Vagina (tissue), 2 donors: ENCODE results near the gene TRABD2B. TPM values are rescaled to one million over a fixed set of nuclear protein-coding genes. Genes with fewer than 3 reads are reported as not detected.
A peak's percentile ranks its signal among the peaks of the same experiment; 100 is the strongest.

Experiments used
- DNase-seq, 2 donors: peaks; one replicate each; pipeline ENCODE4 v3.0.0-alpha.2; 2017; ENCODE audit errors: extremely low spot score in 2 of 2
- H3K27ac ChIP-seq: fragments of 200-600 bp; sonication (generic); one replicate; pipeline ENCODE4 v1.5.1; 2019
- H3K27me3 ChIP-seq: fragments of 200-600 bp; sonication (generic); one replicate; pipeline ENCODE4 v1.5.1; 2019
- H3K36me3 ChIP-seq, 2 donors: fragments of 200-600 bp; sonication (generic); one replicate each; pipeline ENCODE4 v1.5.1; 2017 to 2019
- H3K4me1 ChIP-seq: fragments of 200-600 bp; sonication (generic); one replicate; pipeline ENCODE4 v1.5.1; 2019
- H3K4me3 ChIP-seq, 2 donors: fragments of 200-600 bp; sonication (generic); 1 replicate in 1 of 2; 2 replicates in 1 of 2; pipeline ENCODE4 v1.5.1; 2016 to 2019
- H3K9me3 ChIP-seq: fragments of 200-600 bp; sonication (generic); one replicate; pipeline ENCODE4 v1.5.1; 2019
- POLR2A ChIP-seq, 2 donors: fragments of 450-650 bp; IDR thresholded peaks; one replicate each; pipeline ENCODE4 v1.6.1; 2017; ENCODE audit warnings: antibody characterized with exemption in 2 of 2, mild to moderate bottlenecking in 2 of 2, moderate library complexity in 2 of 2
- POLR2AphosphoS5 ChIP-seq, 2 donors: sonication (generic); formaldehyde crosslinking; IDR thresholded peaks; one replicate each; pipeline ENCODE4 v1.9.0; 2017; ENCODE audit warnings: antibody characterized with exemption in 2 of 2, mild to moderate bottlenecking in 2 of 2, low read depth in 1 of 2; ENCODE audit not compliant: insufficient read depth in 1 of 2
- intact Hi-C: fragments of 100-400 bp; cut with DNase I; formaldehyde crosslinking; loops from one replicate; pipeline ENCODE4 v1.15.1; 2023
- total RNA-seq: library from RNA; depleted of rRNA; stranded (reverse); fragments of >200 nt; gene quantifications from one replicate; pipeline ENCODE4 v1.2.3, GENCODE V29; 2016
- TF ChIP-seq, protein P1 (sequence below), 3 experiments: fragments of 450-650 bp in 2 of 3; fragments of 200-600 bp in 1 of 3; sonication (generic) in 1 of 3; IDR thresholded peaks; one replicate each; pipeline ENCODE4 v1.5.1; 2017 to 2019; ENCODE audit warnings: antibody characterized with exemption in 3 of 3, mild to moderate bottlenecking in 2 of 3, moderate library complexity in 2 of 3

The TRABD2B gene
- total RNA-seq, 1 donor from 2014 or later = 5.6 TPM

DNA sequence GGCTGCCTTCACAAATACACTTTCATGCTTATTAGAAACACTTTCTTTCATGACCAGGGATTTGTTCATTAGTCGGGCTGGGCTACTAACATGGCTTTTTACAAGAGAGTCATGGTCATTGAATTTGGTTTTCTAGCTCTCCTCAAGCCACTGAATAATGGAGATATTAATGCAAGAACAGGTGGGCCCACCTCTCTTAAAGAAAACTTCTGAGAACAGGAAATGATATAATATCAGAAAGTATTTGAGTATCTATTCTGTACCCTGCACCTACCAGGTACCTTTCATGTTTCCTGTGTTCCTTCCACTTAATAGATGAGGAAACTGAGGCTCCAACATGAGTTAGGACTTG, 90.0 kb downstream of the TRABD2B start:
- no peaks in the 10 kb centered on the region for H3K36me3 ChIP-seq
- no peak overlapping the region for H3K4me3 ChIP-seq
- no peaks in the 10 kb centered on the region for H3K9me3 ChIP-seq
- H3K27ac ChIP-seq = no peak overlapping the region
- intact Hi-C loops = no loop called here
- DNase-seq = no peak
- no peaks in the 10 kb centered on the region for H3K4me1 ChIP-seq
- no peaks in the 10 kb centered on the region for H3K27me3 ChIP-seq
- TF ChIP-seq, protein P1, sequence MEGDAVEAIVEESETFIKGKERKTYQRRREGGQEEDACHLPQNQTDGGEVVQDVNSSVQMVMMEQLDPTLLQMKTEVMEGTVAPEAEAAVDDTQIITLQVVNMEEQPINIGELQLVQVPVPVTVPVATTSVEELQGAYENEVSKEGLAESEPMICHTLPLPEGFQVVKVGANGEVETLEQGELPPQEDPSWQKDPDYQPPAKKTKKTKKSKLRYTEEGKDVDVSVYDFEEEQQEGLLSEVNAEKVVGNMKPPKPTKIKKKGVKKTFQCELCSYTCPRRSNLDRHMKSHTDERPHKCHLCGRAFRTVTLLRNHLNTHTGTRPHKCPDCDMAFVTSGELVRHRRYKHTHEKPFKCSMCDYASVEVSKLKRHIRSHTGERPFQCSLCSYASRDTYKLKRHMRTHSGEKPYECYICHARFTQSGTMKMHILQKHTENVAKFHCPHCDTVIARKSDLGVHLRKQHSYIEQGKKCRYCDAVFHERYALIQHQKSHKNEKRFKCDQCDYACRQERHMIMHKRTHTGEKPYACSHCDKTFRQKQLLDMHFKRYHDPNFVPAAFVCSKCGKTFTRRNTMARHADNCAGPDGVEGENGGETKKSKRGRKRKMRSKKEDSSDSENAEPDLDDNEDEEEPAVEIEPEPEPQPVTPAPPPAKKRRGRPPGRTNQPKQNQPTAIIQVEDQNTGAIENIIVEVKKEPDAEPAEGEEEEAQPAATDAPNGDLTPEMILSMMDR (IDR thresholded peaks at IDR 0.05) = no peak
- TF ChIP-seq POLR2A (IDR thresholded peaks at IDR 0.05) (no peak), POLR2AphosphoS5 (IDR thresholded peaks at IDR 0.05; ENCODE audit: insufficient read depth in 1 of 2, low read depth in 1 of 2) (no peak)

DNA sequence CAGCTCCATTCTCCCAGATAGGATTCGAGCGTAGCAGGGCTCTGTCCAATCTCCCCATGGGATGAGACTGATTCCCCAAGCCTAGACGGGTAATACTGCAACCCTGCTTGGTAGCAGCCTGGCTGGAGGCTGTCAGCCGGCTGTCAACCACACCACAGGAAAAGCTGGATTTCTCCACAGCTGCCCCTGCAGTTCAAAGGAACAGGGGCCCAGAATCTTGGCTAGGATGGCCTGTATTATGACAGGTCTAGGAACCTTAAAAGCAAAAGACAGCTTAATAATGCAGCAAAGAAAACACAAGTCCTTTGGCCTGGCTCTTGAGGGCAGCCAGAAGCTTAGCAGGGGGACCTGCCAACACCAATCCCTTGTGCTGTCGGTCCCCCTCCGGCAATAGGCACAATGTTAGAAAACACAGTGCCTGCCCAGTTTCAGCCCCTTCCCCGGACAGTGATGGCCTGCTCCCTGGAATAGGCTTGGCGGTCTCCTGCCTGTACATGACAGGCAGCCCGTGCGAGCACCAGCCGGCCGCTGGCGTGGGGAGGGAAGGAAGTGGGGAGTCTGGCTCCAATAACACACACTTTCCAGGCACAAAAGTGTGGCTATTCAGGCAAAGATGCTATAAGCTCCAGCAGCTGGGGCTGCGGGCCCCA, 90.5 kb downstream of the TRABD2B start:
- intact Hi-C loops = no loop called here
- no peaks in the 10 kb centered on the region for H3K36me3 ChIP-seq
- no peak for DNase-seq
- no peaks in the 10 kb centered on the region for H3K4me1 ChIP-seq
- no peak for TF ChIP-seq POLR2A (IDR thresholded peaks at IDR 0.05)
- TF ChIP-seq, protein P1 (IDR thresholded peaks at IDR 0.05) = no peak
- H3K9me3 ChIP-seq = no peaks in the 10 kb centered on the region
- no peak overlapping the region for H3K27ac ChIP-seq
- H3K4me3 ChIP-seq = no peak overlapping the region
- H3K27me3 ChIP-seq = no peaks in the 10 kb centered on the region

DNA sequence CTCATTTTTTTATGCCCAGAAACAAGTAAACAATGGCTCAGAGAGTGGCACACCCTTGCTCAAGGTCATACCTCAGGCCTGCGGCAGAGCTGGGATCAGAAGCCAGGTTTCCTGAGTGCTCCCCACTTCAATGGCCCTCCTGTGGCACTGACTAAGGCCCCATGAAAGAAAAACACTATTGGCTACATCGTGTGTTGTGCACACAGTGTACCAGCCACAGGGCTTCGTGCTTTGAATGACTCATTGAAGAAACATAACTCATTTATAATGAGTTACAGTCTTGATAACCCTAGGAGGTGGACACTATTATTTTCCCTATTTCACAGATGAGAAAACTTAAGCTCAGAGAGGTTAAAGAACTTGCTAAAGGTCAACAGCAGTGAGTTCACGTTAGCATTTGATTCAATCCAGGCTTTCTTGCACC, 91.2 kb downstream of the TRABD2B start:
- intact Hi-C loops = no loop called here
- Histone ChIP-seq H3K27ac (no peak overlapping the region), H3K4me1 (no peaks in the 10 kb centered on the region), H3K9me3 (no peaks in the 10 kb centered on the region), H3K4me3 (no peak overlapping the region), H3K27me3 (no peaks in the 10 kb centered on the region), H3K36me3 (no peaks in the 10 kb centered on the region)
- TF ChIP-seq, protein P1 (IDR thresholded peaks at IDR 0.05) = no peak
- TF ChIP-seq POLR2AphosphoS5 (IDR thresholded peaks at IDR 0.05; ENCODE audit: insufficient read depth in 1 of 2, low read depth in 1 of 2) = peak in 1 of 2 donors; percentile 33
- DNase-seq = no peak

DNA sequence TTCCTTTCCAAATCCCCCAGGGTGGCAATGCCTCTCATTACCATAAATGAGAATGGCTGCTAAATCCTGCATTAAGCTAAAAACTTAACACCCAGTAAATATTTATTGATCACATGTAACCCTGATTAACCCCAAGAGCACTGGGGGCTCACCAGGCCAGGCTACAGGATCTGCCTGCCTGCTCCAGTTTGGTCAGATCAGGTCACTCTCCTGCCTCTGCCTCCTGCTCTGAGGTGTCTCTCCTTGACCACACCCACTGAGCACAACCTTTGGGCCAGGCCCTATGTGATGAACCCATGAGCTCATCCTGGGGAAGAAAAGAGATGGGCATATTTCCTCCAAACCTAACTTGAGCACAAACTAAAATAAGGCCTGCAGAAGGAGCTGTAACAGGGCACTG, 93.5 kb downstream of the TRABD2B start:
- no peaks in the 10 kb centered on the region for H3K9me3 ChIP-seq
- no peaks in the 10 kb centered on the region for H3K4me1 ChIP-seq
- DNase-seq = no peak
- H3K27me3 ChIP-seq = no peaks in the 10 kb centered on the region
- no peaks in the 10 kb centered on the region for H3K36me3 ChIP-seq
- TF ChIP-seq POLR2A (IDR thresholded peaks at IDR 0.05) (no peak), POLR2AphosphoS5 (IDR thresholded peaks at IDR 0.05; ENCODE audit: insufficient read depth in 1 of 2, low read depth in 1 of 2) (no peak)
- TF ChIP-seq, protein P1 (IDR thresholded peaks at IDR 0.05) = no peak
- H3K4me3 ChIP-seq = no peak overlapping the region
- intact Hi-C loops = no loop called here
- no peak overlapping the region for H3K27ac ChIP-seq

DNA sequence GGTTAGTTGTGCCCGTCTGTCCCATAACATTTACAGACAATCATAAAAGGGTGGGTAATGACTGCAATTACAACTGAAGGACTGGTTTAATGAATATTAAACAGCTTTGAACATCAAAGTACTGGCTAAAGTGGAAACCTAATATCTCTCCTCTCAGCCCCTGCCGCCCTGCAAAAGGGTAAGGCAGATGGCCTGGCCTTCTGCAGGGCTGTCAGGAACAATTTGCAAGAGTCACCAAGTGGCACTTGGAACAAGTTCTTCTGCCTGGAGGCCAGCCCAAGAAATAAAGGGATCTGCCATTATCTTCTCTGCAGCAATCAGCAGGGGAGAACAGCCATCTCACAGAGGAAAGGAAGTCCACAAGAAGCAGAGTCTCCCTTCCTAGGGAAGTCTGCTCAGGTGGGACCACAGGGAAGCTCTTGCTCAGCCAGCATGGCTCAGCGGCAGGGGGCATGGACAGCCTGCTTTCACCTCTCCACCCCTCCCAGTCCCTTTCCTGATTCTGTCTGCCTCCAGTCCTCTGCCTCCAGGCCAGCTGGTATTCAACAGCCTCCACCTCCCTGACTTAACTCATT, 96.1 kb downstream of the TRABD2B start:
- H3K36me3 ChIP-seq = no peaks in the 10 kb centered on the region
- H3K27ac ChIP-seq = no peak overlapping the region
- no peaks in the 10 kb centered on the region for H3K4me1 ChIP-seq
- DNase-seq = no peak
- H3K27me3 ChIP-seq = no peaks in the 10 kb centered on the region
- H3K9me3 ChIP-seq = no peaks in the 10 kb centered on the region
- no peak for TF ChIP-seq POLR2A (IDR thresholded peaks at IDR 0.05)
- TF ChIP-seq, protein P1 (IDR thresholded peaks at IDR 0.05) = no peak
- no peak for TF ChIP-seq POLR2AphosphoS5 (IDR thresholded peaks at IDR 0.05; ENCODE audit: insufficient read depth in 1 of 2, low read depth in 1 of 2)
- intact Hi-C loops = no loop called here
- H3K4me3 ChIP-seq = no peak overlapping the region
